D721Med (cell line): Measurements from ENCODE around the gene ABCA5.
A peak's percentile ranks its signal among the peaks of the same experiment; 100 is the strongest.

Experiments used
- DNase-seq: peaks from one replicate; pipeline ENCODE4 v3.0.0; 2011; ENCODE audit warnings: low spot score; ENCODE audit not compliant: insufficient read length
- FAIRE-seq: peaks from 2 replicates; lab custom pipeline; 2011; peaks lifted over from hg19 to GRCh38; lab: Jason Lieb, UNC
- TF ChIP-seq, protein P1 (sequence below): IDR thresholded peaks from 2 replicates; pipeline ENCODE4 v1.5.1; 2012; ENCODE audit warnings: mild to moderate bottlenecking, control low read depth; ENCODE audit not compliant: insufficient read depth; ENCODE audit errors: missing control alignments

ABCA5 gene

DNA sequence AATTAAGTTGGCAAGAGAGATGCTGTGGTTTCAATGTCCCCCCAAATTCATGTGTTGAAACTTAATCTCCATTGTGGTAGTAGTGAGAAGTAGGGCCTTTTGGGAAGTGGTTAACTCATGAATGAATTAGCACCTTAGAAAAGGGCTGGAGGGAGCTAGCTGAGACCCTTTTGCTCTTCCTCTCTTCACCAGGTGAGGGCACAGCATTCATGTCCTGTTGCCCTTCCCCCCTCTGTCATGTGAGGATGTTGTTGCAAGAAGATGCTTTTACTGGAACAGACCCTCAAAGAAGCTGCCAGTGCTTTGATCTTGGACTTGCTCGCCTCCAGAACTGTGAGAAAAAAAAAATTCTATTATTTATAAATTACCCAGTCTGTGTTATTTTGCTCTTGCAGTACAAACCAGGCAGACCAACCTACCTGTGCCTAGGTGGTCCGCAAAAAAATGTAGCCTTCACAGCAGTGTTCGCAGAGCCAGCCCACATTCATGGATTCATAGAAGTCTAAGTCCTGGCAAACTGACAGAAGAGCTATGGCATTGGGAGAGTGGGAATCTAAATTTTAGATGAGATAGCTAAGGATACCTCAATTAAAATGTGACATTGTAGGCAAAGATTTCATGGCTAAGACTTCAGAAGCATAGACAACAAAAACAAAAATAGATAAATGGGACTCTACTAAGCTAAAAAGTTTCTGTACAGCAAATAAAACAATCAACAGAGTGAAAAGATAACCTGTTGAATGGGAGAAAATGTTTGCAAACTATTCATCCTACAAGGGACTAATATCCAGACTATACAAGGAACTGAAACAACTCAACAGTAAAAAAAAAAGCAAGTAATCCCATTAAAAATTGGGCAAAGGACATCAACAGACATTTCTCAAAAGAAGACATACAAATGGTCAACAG, 32.0 kb upstream of the ABCA5 start:
- DNase-seq = no peak
- FAIRE-seq = no peak
- TF ChIP-seq, protein P1, sequence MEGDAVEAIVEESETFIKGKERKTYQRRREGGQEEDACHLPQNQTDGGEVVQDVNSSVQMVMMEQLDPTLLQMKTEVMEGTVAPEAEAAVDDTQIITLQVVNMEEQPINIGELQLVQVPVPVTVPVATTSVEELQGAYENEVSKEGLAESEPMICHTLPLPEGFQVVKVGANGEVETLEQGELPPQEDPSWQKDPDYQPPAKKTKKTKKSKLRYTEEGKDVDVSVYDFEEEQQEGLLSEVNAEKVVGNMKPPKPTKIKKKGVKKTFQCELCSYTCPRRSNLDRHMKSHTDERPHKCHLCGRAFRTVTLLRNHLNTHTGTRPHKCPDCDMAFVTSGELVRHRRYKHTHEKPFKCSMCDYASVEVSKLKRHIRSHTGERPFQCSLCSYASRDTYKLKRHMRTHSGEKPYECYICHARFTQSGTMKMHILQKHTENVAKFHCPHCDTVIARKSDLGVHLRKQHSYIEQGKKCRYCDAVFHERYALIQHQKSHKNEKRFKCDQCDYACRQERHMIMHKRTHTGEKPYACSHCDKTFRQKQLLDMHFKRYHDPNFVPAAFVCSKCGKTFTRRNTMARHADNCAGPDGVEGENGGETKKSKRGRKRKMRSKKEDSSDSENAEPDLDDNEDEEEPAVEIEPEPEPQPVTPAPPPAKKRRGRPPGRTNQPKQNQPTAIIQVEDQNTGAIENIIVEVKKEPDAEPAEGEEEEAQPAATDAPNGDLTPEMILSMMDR = peak; percentile 52

DNA sequence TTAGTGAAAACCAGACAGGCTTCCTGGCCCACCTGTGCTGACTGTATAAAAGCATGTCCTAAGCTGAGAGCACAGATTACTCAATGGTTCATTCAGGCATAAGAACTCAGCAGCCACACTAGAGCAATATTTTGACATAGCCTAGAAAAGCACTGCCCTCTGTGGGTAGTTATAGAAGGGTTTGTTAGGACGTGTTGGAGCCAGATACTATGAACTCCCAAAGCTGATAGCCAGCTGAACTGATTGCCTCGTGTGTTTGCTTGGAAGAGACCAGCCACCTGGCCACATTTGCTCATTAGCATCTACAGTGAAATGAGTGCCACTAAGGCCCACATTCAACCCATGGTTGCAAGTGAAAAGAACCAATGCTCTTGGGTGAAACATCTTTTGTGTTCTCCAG, 30.8 kb upstream of the ABCA5 start:
- FAIRE-seq (no peak), DNase-seq (no peak)
- TF ChIP-seq, protein P1 = no peak

DNA sequence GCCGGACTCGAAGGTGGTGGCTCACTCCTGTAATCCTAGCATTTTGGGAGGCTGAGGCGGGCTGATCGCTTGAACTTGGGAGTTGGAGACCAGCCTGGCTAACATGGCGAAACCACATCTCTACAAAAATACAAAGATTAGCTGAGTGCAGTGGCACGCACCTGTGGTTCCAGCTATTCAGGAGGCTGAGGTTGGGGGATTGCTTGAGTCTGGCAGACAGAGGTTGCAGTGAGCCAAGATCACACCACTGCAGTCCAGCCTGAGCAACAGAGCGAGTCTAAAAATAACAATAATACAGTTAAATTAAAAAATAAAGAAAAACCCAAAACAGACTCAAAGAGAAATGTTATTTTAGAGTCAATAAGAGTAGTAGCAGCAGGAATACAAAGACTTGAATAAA, 29.7 kb upstream of the ABCA5 start:
- TF ChIP-seq, protein P1 = no peak
- DNase-seq (no peak), FAIRE-seq (no peak)

DNA sequence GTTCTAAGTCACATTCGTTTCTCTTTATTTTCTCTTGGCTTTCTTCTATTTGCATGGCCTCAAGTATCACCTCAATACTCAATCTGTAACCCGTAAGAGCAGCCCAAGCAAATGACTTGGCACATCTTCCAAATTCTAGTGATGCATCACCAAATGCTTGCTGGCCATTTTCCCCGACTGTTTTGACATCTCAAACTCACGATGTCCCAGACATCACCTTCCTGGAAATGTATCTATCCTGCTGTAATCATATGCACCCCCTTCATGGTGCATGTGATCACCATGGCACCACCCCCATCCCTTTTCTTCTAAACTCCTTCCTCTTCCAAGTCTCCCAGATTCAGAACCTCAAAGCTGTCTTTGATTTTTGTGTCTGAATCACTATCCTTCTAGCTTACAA, 24.0 kb upstream of the ABCA5 start:
- no peak for DNase-seq
- TF ChIP-seq, protein P1 = no peak
- no peak for FAIRE-seq

DNA sequence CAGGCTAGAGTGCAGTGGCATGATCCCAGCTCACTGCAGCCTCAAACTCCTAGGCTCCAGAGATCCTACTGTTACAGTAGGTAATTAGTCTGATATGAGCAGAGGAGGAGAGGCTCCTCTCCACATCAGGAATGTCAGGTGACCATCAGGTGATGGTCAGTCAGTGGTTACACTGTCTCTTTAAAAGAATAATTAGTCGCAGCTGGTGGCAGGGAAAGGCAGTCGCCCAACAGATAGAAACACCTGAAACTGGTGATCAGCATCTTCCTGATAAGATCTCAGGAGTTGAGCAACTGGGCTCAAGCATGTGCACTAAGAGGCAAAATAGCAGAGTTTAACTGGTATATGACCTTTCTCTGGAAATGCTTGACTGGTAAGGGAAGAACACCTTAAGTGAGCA, 21.5 kb upstream of the ABCA5 start:
- DNase-seq (no peak), FAIRE-seq (no peak)
- TF ChIP-seq, protein P1 = no peak

DNA sequence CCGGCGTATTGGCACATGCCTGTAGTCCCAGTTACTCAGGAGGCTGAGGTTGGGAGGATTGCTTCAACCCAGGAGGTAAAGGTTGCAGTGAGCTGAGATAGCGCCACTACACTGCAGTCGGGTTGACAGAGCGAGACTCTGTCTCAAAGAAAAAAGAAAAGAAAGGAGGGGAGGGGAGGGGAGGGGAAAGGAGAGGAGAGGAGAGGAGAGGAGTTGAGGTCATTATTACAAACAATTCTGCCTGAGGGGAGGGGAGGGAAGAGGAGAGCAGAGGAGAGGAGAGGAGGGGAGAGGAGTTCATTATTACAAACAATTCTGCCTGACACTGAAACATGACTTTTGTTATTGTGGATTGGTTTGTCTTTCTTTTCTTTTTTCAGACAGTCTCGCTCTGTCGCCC, 19.8 kb upstream of the ABCA5 start:
- DNase-seq (no peak), FAIRE-seq (no peak)
- TF ChIP-seq, protein P1 = no peak

DNA sequence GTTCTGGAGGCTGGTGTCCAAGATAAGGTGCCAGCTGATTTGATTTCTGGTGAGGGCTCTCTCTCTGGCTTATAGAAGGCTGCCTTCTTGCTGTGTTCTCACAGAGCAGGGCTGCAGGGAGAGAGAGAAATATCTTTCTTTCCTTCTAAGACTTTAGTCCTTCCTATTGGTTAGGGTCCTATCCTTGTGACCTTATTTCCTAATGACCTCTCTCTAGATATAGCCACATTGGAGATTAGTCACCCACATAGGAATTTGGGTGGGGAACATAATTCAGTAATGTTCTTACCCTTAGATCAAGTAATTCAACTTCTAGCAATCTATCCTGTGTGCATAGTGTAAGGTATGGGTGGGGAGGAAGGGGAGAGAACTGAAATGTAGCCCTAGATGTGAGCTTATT, 18.0 kb upstream of the ABCA5 start:
- FAIRE-seq = no peak
- TF ChIP-seq, protein P1 = no peak
- DNase-seq = no peak
